ENCODE results near the gene WDFY1.

DNA sequence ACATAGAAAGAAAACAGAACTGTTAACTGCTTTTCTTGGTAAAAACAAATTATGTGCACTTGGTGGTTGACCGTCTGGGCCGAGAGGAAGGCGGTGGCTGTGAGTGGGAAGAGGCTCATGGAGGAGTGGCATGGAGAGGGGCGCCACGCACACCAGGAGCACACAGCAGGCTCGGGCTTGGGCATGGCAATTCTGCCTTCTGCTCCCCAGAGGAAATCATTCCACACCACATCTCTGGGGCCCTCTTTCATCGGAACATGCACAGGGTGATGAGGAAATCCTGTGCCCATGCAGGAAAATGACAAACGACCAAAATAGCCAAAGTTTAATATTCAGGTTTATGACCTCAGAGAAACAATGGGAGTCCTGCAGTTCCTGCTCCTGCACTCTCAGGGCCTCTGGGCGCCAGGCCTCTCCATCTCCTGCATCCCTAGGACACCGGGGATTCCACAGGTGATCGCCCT lies 26.4 kb downstream of the WDFY1 start:
- TF ChIP-seq, protein P1, sequence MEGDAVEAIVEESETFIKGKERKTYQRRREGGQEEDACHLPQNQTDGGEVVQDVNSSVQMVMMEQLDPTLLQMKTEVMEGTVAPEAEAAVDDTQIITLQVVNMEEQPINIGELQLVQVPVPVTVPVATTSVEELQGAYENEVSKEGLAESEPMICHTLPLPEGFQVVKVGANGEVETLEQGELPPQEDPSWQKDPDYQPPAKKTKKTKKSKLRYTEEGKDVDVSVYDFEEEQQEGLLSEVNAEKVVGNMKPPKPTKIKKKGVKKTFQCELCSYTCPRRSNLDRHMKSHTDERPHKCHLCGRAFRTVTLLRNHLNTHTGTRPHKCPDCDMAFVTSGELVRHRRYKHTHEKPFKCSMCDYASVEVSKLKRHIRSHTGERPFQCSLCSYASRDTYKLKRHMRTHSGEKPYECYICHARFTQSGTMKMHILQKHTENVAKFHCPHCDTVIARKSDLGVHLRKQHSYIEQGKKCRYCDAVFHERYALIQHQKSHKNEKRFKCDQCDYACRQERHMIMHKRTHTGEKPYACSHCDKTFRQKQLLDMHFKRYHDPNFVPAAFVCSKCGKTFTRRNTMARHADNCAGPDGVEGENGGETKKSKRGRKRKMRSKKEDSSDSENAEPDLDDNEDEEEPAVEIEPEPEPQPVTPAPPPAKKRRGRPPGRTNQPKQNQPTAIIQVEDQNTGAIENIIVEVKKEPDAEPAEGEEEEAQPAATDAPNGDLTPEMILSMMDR (IDR thresholded peaks at IDR 0.05): no peak
- TF ChIP-seq EZH2 (IDR thresholded peaks at IDR 0.05) (no peak), EZH2phosphoT487 (IDR thresholded peaks at IDR 0.05) (no peak)
